Measurements from ENCODE around the gene ZNF275.
"Not testable (repeated sequence)": the region's sequence is repeated elsewhere in the genome, so short reads cannot be mapped to it uniquely, and the experiment has no call there.

Gene ZNF275

DNA sequence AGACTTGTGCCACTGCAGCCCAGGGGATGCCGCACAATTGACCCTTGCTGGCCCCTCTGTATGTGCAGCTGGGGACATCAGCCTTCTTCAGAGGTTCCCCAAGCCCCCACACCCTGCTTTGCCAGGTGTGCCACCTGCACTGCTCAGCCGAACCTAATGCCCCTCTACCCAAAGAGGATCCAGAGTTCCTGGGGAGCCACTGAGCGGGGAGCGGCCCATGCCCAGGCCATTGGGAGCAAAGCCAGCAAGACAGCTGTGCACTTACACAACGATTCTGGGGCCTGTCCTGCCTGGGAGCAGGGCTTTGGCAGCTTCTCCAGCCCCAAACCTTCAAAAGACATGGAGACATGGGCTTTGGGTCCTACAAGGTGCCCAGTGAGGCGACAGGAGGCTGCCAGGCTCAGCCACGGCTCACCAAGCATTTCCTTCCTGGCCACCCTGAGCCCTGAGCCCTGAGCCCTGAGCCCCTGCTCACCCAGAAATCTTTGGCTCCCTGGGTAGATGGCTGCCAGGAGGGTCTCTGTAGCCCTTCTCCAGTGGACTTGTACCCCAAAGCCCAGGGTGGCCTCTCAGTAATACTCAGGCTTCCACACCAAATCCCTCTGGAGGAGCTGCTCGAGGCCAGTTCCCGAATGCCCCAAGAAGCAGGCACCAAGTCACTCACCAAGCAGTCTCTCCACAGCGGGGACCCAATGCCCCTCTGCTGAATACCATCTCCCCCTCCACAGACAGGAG, 54.2 kb downstream of the ZNF275 start:
- DNase-seq (ENCODE audit: low read depth in 2 of 2): no peak

DNA sequence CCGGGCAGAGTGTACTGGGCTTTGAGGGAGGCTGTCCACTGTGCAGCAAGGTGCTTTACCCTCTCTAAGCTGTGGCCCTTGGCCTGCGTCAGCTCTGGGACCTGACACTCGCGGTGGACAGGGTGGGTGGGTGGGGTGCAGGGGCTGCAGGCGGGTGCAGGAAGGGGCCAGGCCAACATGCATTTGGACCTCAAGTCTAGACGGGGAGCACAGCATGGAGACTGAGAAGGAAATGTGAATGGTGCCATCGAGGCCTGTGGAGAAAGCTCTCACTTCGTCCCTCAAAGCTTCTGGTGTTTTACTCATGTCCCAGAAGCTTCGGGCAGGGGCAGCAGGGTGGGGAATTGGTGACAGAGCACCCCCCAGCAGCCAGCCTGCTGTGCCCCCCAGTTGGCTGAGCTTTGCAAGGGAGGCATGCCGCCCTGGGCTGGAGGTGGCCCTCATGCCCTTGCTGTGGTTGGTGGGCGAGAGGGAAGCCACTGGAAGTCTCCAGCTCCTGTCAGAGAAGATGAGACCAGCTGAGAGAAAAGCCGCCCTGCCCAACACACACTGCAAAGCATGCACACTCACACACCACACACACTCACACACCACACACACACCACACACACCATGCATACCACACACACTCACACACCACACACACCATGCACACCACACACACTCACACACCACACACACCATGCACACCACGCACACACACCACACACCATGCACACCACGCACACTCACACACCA, 54.9 kb downstream of the ZNF275 start:
- DNase-seq (ENCODE audit: low read depth in 2 of 2): no peak

DNA sequence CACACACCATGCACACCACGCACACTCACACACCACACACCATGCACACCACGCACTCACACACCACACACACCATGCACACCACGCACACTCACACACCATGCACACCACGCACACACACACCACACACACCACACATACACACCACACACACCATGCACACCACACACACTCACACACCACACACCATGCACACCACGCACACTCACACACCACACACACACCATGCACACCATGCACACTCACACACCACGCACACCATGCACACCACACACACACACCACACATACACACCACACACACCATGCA, 55.5 kb downstream of the ZNF275 start:
- DNase-seq (ENCODE audit: low read depth in 2 of 2): not testable (repeated sequence)

DNA sequence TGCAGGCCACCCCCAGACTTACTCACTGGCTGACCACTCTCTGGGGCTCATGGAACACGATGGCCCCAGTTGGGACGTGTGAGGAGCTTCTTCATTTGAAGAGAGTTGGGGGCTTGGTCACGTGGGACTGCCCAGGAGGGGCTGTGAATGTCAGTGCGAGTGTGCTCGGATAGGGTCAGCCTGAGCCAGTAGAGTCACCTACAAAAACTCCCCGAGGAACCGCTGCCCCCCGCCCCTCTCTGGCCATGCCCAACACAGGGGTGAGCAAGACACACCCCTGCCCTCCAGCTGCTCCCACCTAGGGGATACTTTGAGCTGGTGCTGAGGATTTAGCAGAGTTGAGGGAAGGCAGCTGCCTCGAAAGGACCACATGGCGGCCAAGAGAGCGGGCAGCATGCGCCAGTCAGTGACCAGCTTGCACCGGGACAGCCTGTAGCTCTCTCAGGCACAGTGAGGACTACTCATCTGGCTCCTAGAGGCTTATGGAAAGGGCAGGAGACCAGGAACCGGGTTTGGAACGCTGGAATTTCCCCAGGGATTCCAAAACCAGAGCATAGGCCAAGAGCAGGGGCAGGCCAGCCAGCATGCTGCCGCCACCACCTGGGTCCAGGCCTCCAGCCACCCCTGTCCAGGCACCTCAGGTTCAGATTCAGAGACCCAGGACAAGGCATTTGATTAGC, 58.8 kb downstream of the ZNF275 start:
- no peak for DNase-seq (ENCODE audit: low read depth in 2 of 2)

- DNase-seq (ENCODE audit: low read depth in 2 of 2): no peak
Measured at GRCh38 chrX:153394612-153395011, 60.7 kb downstream of the ZNF275 start.

GRCh38 chrX:153395613-153396319, 61.8 kb downstream of the ZNF275 start:
- DNase-seq (ENCODE audit: low read depth in 2 of 2): no peak

DNA sequence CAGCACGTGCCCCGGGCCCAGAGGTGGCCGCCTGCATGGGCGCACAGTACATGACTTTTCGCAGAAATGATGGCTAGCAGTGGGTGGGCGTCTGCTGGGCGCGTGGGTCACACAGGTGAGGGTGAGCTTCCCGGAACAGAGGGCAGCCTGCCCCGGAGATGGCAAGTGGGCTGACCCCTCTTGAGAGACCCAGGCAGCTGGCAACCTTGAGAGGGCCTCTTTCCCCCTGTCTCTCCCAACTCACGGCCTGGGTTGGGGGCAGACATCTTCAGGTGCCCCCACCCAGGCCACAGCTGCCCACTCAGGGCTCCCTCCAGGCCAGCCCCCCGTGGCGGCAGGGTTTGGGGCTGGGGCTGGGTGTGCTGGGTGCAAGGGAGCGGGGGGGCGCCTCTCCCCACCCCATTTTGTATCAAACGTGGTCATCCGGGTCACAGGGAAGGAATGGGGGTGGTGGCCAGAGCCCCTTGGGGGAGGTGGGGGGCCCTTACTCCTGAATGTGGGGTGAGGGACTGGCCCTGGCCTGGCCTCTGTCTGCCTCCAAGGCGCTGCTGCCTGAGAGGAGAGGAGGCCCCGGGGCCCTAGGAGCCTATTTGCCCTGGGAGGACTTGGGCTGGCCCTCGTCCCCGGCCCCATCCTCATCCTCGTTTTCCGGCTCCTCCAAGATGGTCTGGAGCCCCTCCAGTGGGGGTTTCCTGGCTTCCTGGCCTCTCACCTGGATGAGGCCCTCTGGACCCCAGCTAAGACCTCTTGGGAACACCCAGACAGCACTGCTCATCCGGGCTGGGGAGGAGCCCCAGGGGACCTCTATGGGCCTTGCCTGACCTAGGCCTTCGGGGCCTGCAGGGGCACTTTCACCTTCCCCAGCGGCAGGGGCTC, 62.6 kb downstream of the ZNF275 start:
- no peak for DNase-seq (ENCODE audit: low read depth in 2 of 2)

- DNase-seq (ENCODE audit: low read depth in 2 of 2): no peak
Measured at GRCh38 chrX:153397256-153397960, 63.5 kb downstream of the ZNF275 start.

GRCh38 chrX:153398275-153398960, 64.5 kb downstream of the ZNF275 start:
- DNase-seq (ENCODE audit: low read depth in 2 of 2): no peak

DNA sequence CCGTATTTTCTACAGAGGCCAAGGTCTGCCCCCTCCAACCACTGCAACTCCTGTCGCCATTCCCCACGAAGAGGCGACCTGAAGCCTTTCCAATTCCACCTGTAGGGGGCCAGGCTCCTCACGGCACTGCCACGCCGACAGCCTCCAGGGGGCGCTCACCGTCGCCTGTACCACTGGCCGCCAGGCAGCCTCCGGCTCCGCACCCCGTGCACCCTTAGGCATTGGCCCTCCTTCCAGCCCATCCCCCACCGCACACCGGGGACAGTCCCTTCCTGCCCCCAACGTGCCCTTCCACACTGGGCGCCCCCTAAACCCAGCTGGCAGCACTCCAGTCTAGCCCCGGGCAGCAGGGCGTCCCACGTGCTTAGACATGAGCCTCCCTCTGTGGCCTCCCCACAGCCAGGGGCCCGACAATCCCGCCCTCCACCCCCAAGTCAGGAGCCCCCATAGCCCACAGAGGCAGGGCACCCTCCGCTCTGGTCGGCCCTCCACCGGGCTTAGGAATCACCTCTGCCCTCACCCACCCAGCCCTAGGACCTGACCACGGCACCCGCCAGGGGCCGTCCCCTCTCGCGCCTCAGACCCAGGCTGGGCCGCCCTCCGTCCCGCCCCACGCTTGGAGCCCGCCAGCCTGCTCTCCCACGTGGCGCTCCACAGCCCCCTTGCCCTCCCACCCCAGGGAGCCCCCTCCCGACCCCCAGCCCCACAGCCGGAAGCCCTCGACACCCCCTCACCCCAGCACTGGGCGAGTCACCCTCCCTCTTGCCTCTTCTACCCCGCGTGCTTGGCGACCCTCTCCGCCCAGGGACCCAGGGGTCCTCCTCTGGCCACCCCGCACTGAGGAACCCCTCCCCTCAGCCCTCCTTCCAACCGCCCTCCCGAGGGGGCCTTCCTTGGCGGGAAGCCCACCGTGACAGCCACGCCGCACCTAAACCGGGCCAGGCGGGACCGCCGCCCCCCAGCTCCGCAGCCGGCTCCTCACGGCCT, 66.5 kb downstream of the ZNF275 start:
- no peak for DNase-seq (ENCODE audit: low read depth in 2 of 2)

DNA sequence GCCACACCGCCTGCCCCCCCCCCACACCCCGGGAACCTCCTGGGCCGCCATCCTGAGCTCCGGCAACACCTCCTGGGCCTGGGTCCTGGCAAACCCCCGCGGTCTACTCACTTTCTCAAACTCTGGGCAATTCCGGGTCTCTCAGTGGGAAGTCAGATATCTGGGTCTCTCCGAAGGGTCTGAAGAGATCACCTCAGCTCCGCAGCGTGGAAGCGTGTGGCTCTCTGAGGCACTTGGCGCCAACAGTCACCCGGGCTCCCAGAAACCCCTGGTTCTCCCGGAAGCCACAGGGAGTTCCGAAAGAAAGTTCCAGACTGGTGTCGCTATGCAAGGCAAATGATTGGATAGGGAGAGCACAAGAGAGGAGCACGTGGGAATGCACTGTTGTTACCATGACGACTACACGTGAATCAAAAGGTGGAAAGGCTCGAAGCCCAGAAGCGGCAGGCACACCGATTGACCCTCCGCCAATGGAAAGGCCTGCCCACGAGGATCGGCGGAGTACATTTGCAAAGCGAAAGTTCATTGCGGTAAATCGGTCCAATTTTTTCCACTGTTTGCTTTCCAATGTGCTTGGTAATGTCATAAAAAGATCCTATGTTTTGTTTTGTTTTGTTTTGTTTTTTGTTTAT, 67.3 kb downstream of the ZNF275 start, which contains the start of gene PNMA6E:
Gene PNMA6E, minus strand, starts transcription at position 218 of the 632 bp plus-strand sequence. CDS start 2,501 bp downstream, outside the sequence.
- no peak for DNase-seq (ENCODE audit: low read depth in 2 of 2)
